Left colon (tissue), 2 donors: ENCODE data around the gene SPIN2A. TPM values are rescaled to one million over a fixed set of nuclear protein-coding genes. Genes with fewer than 3 reads are reported as not detected.
"Not testable (repeated sequence)": the region's sequence is repeated elsewhere in the genome, so short reads cannot be mapped to it uniquely, and the experiment has no call there.

Source experiments
- ATAC-seq: fragments of 200-7000 bp; cut with Tn5 transposase; one replicate; pipeline ENCODE4 v1.9.1; 2020; ENCODE audit warnings: mild to moderate bottlenecking, moderate library complexity
- DNase-seq, 2 donors: peaks; one replicate each; pipeline ENCODE4 v3.0.0-alpha.2; 2020
- intact Hi-C, 2 donors: fragments of 100-400 bp; cut with DNase I in 1 of 2; cut with micrococcal nuclease in 1 of 2; formaldehyde crosslinking; loops; one replicate each; pipeline versions ENCODE4 v1.11.2 to v1.14.0; 2022; cut with DNase I, micrococcal nuclease
- total RNA-seq, 2 donors: library from RNA; stranded (reverse); fragmentation: NEBNext Ultra II Directional; extraction: Animal tissue kit (Norgen Biotek cat#: 25700); gene quantifications; one replicate each; pipeline ENCODE4 v1.2.1, GENCODE V29; 2021
- donor health status: DM: no; HTN: no; CAD: no.
- donor health status: DM: yes; HTN: yes; CAD: no.

Gene SPIN2A
- total RNA-seq, 2 donors from 2014 or later, result 0.73 to 0.81 TPM

DNA sequence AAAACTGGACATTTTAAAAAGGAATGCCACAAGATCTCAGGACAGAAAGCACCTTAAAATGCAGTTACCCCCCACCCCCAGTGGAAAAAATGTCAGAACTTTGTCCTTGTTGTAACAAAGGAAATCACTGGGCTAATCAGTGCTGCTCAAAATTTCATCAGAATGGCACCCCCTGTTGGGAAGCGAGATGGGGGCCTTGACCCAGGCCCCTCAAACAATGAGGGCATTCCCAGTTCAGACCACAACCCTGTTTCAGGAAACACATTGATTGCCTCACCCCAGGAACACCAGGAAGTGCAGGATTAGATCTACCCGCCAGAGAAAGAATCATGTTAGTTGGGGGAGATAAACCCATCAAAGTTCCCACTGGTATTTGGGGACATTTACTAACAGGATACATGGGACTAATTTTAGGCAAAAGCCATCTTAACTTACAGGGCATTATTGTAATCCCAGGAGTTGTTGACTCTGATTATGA is 32.2 kb downstream of the SPIN2A start:
- DNase-seq, result no peak
- intact Hi-C loops, result no loop called here
- peak; percentile 54 for ATAC-seq

DNA sequence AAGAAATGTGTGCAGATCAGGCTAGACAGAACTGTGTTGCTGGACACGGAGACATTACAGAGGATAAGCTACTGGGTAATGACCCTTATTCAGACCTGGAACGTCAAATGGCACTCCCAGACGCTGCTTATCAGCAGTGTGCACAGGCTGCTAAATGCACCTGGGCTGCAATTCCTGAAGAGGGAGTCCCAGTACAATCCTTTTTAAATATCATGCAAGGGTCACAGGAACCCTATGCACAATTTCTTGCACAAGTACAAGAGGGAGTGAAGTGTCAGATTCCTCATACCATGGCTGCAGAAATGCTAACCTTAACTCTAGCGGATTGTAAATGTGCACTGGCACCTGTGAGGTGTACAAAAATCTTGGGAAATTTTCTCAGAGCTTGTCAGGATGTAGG is 32.8 kb downstream of the SPIN2A start:
- intact Hi-C loops, result no loop called here
- ATAC-seq (peak; percentile 70), DNase-seq (no peak)

DNA sequence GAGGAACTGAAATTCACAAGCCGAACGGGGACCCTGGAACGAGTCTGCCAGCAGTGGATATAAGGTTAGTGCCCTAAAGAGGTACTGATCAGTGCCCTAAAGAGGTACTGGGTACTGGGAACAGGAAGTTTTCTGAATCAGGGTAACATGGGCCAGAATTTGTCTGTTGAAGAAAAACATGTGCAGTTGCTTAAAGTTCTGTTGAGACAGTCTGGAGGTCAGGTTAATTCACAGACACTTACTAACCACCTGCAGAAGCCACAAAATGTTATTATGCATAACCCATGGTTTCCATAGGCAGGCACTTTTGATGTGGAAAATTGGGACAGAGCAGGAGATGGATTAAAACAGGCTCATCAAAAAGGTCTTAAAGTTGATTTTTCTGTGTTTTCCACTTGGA is 33.7 kb downstream of the SPIN2A start:
- intact Hi-C loops, result no loop called here
- ATAC-seq (no peak), DNase-seq (no peak)

DNA sequence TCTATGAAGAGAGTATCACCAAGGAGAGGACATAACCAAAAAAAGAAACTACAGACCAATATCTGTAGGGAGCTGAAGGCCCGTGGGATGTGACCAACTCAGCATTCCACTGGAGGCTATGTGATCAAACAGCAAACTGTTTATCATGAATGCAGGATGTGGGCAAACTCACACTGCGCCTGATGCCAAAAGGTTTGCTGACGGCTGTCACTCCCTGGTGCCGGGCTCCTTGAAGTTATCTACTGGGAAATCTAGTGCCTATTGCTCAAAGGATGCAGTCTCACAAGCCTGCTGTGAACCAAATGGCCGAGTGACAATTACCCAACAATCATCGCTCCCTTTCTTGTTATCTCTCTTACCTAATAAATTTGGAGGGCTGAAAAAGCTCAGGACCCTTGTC is 34.3 kb downstream of the SPIN2A start:
- intact Hi-C loops, ATAC-seq, DNase-seq: not testable (repeated sequence)

Other genes starting within 250 kb of the SPIN2A start
- 1 to 10 TPM; 6.6 to 8.9 TPM for gene SPIN3, start 141.9 kb downstream of the SPIN2A start, total RNA-seq
- gene SPIN2B, start 15.8 kb downstream of the SPIN2A start, total RNA-seq, result 10 to 100 TPM; 11.8 to 15.3 TPM
- 10 to 100 TPM in 1 of 2 donors, 1 to 10 TPM in 1; 9.8 to 11.1 TPM for gene FAAH2, start 149.3 kb upstream of the SPIN2A start, total RNA-seq